Prostate gland (tissue), 2 donors: ENCODE measurements around the gene ATP6V1G1.

Experiments used
- POLR2A ChIP-seq: fragments of 450-650 bp; IDR thresholded peaks from one replicate; pipeline ENCODE4 v1.6.1; 2016; ENCODE audit warnings: antibody characterized with exemption, mild to moderate bottlenecking
- POLR2AphosphoS5 ChIP-seq: sonication (generic); formaldehyde crosslinking; IDR thresholded peaks from one replicate; pipeline ENCODE4 v1.6.1; 2017; ENCODE audit warnings: antibody characterized with exemption
- TF ChIP-seq, protein P1 (sequence below), 4 experiments: fragments of 200-600 bp in 2 of 4; fragments of 450-650 bp in 2 of 4; sonication (generic) in 2 of 4; IDR thresholded peaks; 1 replicate in 3 of 4; 2 replicates in 1 of 4; pipeline ENCODE4 v1.5.1; 2016 to 2019; ENCODE audit warnings: antibody characterized with exemption in 4 of 4, mild to moderate bottlenecking in 2 of 4, moderate library complexity in 2 of 4

DNA sequence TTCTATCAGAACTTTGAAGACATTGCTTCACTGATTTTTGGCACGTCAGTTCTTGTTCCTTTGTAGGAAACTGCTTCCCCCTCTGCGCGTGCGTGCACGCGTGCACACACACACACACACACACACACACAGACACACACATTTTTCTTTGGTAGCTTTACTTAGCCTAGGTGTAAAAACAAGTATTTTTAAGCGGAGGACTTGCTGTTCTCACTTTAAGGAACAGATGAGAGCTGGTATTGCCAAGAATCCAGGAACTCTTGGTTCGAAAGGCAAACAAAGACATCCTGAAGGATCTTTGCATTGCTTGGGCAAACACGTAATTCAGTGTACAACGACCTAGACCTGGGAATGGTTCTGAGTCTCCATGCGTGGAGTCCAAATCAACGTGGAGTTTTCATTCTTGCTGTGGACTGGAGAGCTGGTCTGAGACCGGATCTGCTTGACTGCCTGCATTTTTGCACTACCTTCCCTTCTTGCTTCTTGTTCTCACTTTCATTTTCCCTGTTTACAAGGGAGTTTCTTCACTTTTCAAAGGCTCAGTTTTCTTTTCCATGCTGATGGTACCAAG is 31.7 kb downstream of the ATP6V1G1 start:
- TF ChIP-seq, protein P1, sequence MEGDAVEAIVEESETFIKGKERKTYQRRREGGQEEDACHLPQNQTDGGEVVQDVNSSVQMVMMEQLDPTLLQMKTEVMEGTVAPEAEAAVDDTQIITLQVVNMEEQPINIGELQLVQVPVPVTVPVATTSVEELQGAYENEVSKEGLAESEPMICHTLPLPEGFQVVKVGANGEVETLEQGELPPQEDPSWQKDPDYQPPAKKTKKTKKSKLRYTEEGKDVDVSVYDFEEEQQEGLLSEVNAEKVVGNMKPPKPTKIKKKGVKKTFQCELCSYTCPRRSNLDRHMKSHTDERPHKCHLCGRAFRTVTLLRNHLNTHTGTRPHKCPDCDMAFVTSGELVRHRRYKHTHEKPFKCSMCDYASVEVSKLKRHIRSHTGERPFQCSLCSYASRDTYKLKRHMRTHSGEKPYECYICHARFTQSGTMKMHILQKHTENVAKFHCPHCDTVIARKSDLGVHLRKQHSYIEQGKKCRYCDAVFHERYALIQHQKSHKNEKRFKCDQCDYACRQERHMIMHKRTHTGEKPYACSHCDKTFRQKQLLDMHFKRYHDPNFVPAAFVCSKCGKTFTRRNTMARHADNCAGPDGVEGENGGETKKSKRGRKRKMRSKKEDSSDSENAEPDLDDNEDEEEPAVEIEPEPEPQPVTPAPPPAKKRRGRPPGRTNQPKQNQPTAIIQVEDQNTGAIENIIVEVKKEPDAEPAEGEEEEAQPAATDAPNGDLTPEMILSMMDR (IDR thresholded peaks at IDR 0.05) = no peak
- TF ChIP-seq POLR2AphosphoS5 = peak; percentile 94
- TF ChIP-seq POLR2A = no peak
